Mononuclear cell (primary cell): ENCODE measurements around the gene WRAP53. TPM values are rescaled to one million over a fixed set of nuclear protein-coding genes. Genes with fewer than 3 reads are reported as not detected.

Experiments used
- H3K27me3 ChIP-seq: 2 replicates; pipeline ENCODE4 v1.6.0; 2011; ENCODE audit warnings: low read length, control low read depth; ENCODE audit not compliant: insufficient read depth
- H3K4me1 ChIP-seq: 2 replicates; pipeline ENCODE4 v1.5.1; 2011; ENCODE audit warnings: mild to moderate bottlenecking, low read length, control low read depth; ENCODE audit not compliant: insufficient read depth
- H3K4me3 ChIP-seq: 2 replicates; pipeline ENCODE4 v1.5.1; 2011; ENCODE audit warnings: mild to moderate bottlenecking, low read length, moderate library complexity
- H3K9me3 ChIP-seq: 2 replicates; pipeline ENCODE4 v1.5.1; 2011; ENCODE audit warnings: low read depth, mild to moderate bottlenecking, control low read depth, low read length
- total RNA-seq: library from RNA; depleted of rRNA; stranded (reverse); fragments of >200 nt; gene quantifications from one replicate; pipeline ENCODE4 v1.2.3, GENCODE V29; 2012

WRAP53 gene
- total RNA-seq, 1 donor = 3.6 TPM

DNA sequence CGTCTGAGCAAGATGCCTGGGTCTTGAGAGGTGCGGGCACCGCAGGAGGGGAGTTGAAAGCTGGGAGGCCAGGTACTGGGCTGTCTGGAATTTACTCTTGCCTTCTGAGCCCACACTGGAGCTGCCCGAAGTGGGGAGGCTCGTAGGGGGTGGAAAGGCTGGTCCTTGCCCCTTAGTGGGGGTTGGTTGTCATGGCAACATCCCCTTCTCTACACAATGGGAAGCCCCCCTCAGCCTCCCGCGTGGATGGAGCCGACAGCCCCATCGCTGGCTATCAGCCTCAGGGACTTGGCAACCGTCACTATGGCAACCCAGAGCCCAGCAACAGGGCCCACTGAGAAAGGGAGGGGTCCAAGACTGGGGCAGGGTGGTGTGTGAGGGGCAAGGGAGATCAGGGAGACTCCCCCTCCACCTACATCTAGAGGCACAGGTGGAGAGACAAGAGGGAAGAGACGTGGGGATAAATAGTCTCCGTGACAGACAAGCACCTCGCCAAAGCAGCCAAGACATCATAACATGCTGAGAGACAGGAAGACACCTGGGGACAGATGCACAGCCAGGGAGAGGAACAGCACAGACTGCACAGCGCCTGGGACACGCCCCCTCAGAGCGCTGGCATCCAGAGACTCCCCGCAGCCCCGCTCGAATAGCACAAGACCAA, 24.0 kb downstream of the WRAP53 start:
- peaks cover 25% of the 10 kb centered on the region for H3K27me3 ChIP-seq
- H3K4me3 ChIP-seq = no peak overlapping the region
- H3K9me3 ChIP-seq = no peaks in the 10 kb centered on the region
- H3K4me1 ChIP-seq = peaks cover 22% of the 10 kb centered on the region

DNA sequence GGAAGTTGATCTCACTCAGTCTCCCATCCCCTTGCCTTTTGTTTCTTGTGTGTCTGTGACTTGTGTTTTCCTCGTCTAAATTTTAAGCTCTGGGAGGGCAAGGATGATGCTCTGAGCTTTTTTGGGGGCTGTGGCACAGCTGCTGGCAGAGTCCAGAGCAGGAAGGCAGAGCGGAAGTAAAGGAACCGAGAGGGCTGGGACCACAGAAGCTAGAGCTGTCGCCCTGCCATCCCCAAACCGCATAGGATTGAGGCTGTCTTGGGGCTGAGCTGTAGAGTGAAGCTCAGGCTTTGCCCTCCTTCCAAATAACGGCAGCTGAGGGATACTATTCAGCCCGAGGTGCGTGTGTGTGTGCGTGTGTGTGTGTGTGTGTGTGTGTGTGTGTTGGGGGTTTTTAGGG, 25.5 kb downstream of the WRAP53 start:
- Histone ChIP-seq H3K4me3 (no peak overlapping the region), H3K27me3 (peaks cover 39% of the 10 kb centered on the region), H3K9me3 (no peaks in the 10 kb centered on the region), H3K4me1 (peaks cover 34% of the 10 kb centered on the region)

DNA sequence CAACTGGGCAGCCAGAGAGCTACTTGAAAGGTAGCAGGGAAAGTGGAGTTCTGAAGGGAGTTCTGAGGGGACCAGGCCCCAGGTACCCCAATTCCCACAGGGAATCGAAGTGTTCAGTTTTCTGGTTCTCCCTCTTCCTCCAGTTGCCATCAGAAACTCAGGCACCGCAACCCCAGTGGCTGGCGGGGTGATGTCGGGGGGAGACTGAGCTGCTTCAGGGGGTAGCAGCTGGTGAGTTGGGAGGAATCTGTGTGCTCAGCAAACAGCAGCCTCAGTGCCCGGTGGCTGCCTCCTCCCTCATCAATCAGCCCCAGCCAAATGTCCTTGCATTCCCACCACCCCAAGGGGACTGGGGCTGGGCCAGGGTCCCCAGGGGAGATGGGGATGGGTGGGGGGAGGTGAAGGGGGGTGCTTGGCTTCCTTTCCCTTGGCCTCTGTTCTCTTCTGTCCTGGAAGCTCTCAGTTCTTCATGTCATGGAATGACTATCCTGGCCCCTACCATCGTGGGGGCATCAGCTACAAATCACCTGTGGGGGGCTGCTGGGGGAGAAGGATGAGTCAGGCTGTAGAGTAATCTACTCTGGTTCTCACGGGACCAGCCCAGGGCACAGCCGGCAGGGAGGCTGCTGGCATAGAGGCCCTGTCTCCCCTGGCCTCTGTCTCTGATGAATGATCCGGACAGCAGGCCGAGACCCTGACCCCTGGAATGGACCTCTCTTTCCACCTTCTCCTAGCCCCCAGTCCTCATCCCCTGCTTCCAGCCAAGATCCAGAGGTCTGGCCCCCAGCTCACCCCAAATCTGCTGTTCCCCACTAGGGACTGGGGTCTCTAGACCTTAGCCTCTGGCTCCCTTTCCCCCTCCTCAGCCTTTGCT, 26.7 kb downstream of the WRAP53 start:
- Histone ChIP-seq H3K27me3 (peaks cover 48% of the 10 kb centered on the region), H3K4me1 (peaks cover 34% of the 10 kb centered on the region), H3K9me3 (no peaks in the 10 kb centered on the region), H3K4me3 (no peak overlapping the region)

DNA sequence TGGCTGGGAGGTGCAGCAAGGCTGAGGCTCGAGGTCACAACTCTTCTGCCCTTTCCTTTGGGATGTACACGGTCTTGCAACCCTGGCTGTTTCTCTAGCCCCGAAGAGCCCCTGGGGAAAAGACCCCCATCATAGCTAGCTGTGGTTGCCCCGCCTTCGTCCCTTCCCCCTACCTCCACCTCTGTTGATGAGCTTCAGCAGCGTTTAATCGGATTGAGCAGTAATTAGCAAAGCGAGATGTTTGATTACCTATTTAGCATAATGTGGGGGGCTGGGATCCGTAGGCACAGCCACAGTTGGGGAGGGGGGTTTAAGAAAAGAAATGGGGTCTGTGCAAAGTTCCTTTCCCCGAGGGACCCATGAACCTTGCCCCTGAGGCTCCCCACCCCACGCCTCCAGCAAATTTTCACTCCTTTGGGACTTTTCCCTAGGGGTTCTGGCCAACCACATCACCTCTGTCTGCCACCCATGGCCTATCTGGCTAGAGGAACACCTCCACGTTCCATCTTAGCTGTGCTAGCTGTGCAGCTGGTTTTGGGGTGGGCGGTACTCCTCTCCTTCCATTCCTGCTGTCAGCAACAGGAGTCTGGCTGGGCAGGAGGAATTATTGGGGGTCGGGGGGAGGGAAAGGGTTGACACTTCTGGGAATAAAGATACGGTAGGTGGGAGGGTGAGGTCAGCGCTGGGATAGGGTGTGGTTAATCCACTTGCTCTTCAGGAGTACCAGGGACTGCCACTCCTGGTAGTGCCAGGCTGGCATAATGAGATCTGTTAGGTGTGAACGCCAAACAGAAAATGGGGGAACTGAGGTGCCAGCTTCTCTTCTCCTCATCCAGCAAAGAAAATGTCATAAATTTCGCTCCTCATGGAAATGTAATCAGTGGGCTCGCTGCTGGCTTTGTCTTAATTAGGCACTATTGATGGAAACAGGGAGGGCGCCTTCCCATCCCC, 27.9 kb downstream of the WRAP53 start:
- no peaks in the 10 kb centered on the region for H3K9me3 ChIP-seq
- peaks cover 21% of the 10 kb centered on the region for H3K4me1 ChIP-seq
- no peak overlapping the region for H3K4me3 ChIP-seq
- peaks cover 48% of the 10 kb centered on the region for H3K27me3 ChIP-seq

DNA sequence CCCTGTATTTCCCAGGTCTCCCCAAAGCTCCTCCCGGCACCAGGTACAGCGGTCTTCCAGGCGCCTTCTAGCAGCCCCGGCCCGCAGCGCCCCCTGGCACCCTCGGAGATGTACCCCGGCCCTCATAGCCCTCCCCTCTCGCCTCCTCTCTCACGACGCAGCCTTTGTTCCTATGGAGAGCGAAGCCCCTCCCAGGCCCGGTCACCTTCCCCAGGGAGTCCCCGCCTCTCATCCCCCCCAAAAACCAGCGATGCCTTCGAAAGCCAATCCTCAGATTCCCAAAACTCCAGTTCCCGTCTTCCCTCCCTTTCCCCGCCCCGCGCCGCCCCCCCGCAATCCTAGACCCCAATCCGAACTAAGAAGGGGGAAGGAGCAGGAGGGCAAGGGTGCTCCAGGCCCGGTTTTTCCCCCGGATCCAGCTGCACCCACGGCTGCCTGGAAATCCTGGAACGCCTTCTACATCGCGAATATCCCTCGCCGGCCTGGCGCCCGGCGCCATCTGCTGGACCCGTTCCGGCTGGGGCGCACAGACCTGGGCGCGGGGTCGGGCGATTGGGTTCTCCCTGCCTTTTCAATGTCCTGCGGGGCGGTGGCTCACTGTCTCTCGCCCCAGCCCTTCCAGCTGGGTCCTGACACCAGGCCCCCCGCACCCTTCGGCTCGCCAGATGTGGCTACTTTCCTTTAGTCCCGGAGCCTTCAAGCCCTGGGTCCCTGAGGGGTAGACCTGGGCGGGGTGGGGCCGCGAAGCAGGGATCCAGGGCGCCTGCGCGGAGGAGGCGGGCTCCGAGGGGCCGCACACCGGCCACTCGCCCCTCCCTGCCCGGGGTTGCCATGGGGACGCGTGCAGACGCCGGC, 28.9 kb downstream of the WRAP53 start, which contains the start of gene DNAH2:
Gene DNAH2, plus strand, starts transcription at position 844 of the 855 bp plus-strand sequence. CDS start 1,991 bp downstream, outside the sequence.
- Histone ChIP-seq H3K9me3 (no peaks in the 10 kb centered on the region), H3K4me3 (no peak within 1 kb of the TSS), H3K27me3 (peaks cover 45% of the 10 kb centered on the region), H3K4me1 (peaks cover 20% of the 10 kb centered on the region)

DNA sequence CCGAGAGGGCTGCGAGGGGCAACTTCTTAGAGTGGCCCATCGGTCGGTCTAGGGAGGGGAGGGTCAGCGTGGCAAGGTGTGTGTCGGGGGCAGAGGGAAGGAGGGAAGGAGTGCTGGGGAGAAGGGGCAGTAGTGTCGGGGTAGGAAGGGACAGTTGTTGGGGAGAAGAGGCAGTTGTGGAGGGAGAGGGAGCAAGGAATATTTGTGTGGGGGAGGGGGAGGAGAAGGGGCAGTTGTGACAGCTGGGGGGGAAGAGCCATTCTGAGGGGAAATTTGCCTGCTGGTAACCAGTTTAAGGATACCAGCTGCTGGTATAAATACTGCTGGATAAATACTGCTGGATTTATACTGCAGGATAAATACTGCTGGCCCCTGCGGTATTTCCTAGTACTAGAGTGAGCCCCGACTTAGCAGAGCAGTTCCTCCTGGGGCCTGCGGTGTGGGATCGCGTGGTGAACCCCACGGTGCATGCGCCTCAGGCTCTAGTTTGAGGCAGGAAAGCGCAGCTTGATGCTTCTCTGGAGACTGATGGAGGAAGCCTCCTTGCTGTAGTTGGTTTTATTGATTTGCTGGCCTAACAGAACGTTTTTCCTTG, 29.6 kb downstream of the WRAP53 start:
- H3K4me1 ChIP-seq = peaks cover 20% of the 10 kb centered on the region
- H3K27me3 ChIP-seq = peaks cover 45% of the 10 kb centered on the region
- H3K4me3 ChIP-seq = no peak overlapping the region
- no peaks in the 10 kb centered on the region for H3K9me3 ChIP-seq

DNA sequence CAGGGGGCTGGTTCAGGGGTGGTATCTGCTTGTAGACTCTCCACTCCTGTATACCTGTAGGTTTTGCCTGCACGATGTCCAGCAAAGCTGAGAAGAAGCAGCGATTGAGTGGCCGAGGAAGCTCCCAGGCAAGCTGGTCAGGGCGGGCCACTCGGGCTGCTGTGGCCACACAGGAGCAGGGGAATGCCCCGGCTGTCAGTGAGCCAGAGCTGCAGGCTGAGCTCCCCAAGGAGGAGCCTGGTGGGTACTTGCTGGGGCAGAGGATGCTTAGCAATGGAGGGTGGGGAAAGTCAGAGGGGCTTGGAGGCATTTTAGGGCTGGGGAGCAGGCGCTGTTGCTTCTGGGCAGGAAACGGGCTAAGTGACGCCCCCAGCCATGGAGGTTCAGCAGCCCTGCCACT, 31.4 kb downstream of the WRAP53 start:
- Histone ChIP-seq H3K4me1 (peaks cover 20% of the 10 kb centered on the region), H3K9me3 (no peaks in the 10 kb centered on the region), H3K4me3 (no peak overlapping the region), H3K27me3 (peaks cover 43% of the 10 kb centered on the region)

DNA sequence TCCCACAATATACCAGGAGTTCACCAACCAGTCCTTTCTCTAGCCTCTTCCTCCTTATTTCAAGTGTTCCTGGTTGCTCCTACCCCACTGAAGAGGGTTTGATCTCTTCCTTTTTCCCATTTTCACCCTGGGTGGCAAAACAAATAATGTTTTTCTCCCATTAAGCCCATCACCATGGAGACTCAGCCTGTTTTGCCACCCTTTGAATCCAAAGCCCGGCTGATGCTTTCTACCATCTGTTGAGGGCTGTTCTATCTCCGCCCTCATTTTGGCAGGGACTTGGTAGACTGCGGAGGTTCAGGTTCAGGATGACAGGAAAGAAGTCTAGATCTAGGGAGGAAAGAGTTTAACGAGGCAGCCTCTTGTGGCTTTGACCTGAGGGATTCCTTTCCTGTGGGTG, 31.8 kb downstream of the WRAP53 start:
- Histone ChIP-seq H3K4me3 (no peak overlapping the region), H3K9me3 (no peaks in the 10 kb centered on the region), H3K4me1 (peaks cover 20% of the 10 kb centered on the region), H3K27me3 (peaks cover 43% of the 10 kb centered on the region)

DNA sequence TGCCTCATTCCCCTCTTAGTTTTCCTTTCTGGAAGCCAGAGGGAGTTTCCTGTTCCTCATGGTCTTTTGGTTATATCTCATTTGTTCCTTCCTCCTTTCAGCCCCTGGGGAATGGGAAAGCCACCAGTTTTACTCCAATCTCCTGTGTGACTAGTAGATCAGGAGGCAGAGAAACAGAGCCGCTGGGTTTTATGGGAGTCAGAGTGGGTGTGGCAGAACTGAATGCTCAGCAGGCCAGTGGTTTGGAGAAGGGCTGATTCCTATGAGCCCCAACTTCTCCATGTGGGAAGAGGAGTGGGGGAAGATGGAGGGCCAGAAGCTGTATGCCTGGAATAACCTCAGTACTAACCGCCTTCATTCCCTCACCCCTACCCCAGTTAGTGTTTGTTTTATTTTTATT, 33.3 kb downstream of the WRAP53 start:
- peaks cover 29% of the 10 kb centered on the region for H3K27me3 ChIP-seq
- no peaks in the 10 kb centered on the region for H3K9me3 ChIP-seq
- H3K4me3 ChIP-seq = no peak overlapping the region
- H3K4me1 ChIP-seq = peaks cover 18% of the 10 kb centered on the region

DNA sequence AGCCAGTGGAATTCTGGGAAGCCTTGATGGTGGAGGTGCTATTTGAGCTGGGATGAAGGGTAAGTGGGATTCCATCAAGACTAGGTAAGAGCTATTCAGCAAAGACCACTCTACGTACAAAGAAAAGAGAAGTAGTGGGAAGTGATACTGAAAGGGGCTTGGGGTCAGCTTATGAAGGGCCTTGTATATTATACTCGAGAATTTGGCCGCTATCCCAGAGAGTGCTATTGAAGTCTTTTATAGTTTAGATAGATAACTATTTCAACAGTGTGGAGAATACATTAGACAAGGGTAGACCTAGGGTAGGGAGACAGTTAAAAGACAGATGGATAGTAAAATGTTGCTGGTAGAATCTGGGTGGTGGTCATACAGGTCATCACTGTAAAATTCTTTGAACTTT, 39.6 kb downstream of the WRAP53 start:
- H3K27me3 ChIP-seq = no peaks in the 10 kb centered on the region
- no peaks in the 10 kb centered on the region for H3K9me3 ChIP-seq
- H3K4me3 ChIP-seq = no peak overlapping the region
- peaks cover 9% of the 10 kb centered on the region for H3K4me1 ChIP-seq

DNA sequence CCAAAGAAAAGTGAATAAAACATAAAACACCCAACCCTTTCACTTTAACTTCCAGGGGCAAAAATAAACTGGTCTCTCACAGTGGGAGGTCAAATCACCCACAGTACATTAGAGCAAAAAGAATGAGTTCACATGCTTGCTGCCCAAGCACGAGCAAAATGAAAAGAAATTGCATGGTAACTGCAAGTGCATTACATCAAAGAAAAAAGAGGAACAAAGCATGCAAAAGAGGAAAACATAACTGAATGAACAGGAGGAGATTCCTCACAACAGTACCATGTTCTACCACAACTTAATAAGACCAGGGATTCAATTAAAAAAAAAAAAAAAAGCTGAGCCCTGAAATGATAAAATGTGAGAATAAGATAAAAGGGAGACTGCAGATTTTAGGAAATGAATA, 41.5 kb downstream of the WRAP53 start:
- Histone ChIP-seq H3K27me3 (no peaks in the 10 kb centered on the region), H3K4me3 (no peak overlapping the region), H3K9me3 (no peaks in the 10 kb centered on the region), H3K4me1 (peaks cover 9% of the 10 kb centered on the region)

DNA sequence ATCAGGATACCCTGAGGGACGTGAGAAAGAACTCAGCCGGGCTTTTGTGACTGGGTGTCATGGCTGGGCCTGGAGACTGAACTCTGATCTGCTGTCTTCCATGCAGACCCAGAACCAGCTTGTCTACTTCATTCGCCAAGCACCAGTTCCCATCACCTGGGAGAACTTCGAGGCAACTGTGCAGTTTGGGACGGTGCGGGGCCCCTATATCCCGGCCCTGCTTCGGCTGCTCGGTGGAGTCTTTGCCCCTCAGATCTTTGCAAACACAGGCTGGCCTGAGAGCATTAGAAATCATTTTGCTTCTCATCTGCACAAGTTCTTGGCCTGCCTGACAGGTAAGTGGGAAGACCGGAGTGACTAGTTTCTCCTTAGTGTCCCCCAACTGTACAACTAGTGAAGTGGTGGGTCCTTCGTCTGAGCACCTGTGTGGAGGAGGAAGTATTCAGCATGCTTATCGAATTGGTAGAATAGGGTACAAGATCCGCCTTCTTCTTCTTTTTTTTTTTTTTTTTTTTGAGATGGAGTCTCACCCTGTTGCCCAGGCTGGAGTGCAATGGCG, 44.8 kb downstream of the WRAP53 start:
- H3K9me3 ChIP-seq = no peaks in the 10 kb centered on the region
- peaks cover 9% of the 10 kb centered on the region for H3K4me1 ChIP-seq

DNA sequence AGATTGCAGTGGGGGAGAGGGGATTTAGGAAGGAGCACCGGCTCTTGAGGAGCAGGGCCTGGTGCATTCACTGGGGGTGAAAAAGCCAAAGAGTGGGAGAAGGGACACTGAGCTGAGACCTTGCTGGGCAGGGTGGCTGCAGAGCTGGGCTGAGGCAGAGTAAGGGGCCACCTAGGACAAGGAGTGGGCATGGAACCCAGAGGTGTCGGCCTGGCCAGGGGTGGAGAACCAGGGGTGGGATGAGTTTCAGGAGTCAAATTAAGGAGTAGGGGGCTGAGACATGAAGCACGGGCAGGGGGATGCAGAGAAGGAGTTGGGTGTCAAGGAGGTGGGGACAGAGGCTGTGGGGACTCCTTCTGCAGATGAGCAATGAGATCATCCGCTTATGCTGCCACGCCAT, 49.3 kb downstream of the WRAP53 start:
- Histone ChIP-seq H3K27me3 (no peaks in the 10 kb centered on the region), H3K4me3 (no peak overlapping the region)

More for the DNA sequence above, 44.8 kb downstream of the WRAP53 start:
- H3K4me3 ChIP-seq = no peak overlapping the region
- no peaks in the 10 kb centered on the region for H3K27me3 ChIP-seq

More for the DNA sequence above, 49.3 kb downstream of the WRAP53 start:
- Histone ChIP-seq H3K4me1 (no peaks in the 10 kb centered on the region), H3K9me3 (no peaks in the 10 kb centered on the region)
